ENCODE results near the gene CCDC187.

DNA sequence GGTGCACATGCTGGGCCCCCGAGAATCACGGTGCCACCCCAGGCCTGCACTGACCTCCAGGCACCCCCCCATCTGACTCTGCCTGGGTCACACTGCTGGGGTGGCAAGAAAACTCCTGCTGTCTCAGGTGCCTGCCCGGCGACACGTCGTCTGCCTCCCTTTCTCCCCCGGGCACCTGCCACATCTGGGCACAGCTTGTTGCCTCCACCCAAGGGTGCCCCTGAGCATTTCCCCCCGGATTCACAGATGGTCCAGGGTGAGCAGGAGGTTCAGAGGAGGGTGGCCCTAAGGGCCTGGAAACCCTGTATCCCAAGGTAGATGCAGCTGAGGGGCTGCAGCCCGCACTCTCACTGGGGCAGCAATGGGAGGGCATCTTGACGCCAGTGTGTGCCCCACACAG lies 43.4 kb downstream of the CCDC187 start:
- TF ChIP-seq POLR2A (IDR thresholded peaks at IDR 0.05; ENCODE audit: low read depth, low read length), result no peak
- TF ChIP-seq TAF1 (IDR thresholded peaks at IDR 0.05; ENCODE audit: borderline replicate concordance, low read depth, low read length), result no peak

Measured in GM12892 (cell line).